GM15510 (cell line): Measurements from ENCODE around the gene GABARAP.

Source experiments
- POLR2A ChIP-seq: IDR thresholded peaks from 3 replicates; pipeline ENCODE4 v1.6.1; 2011; ENCODE audit warnings: borderline replicate concordance; ENCODE audit not compliant: insufficient read length; ENCODE audit errors: extremely low read depth

The GABARAP gene

GRCh38 chr17:7252176-7253043 lies 10.2 kb upstream of the GABARAP start, which contains the start of gene ELP5:
Gene ELP5 (plus strand): TSS chr17:7252215. CDS start chr17:7252551, 336 bp downstream.
- peak; percentile 88 for TF ChIP-seq POLR2A

GRCh38 chr17:7251661-7252175 lies 9.5 kb upstream of the GABARAP start, which contains the start of gene CTDNEP1:
Gene CTDNEP1 (minus strand): TSS chr17:7251734. CDS start chr17:7251296, 438 bp downstream.
- peak; percentile 54 for TF ChIP-seq POLR2A

- no peak for TF ChIP-seq POLR2A
Observed at GRCh38 chr17:7250695-7251627, 8.7 kb upstream of the GABARAP start.

- no peak for TF ChIP-seq POLR2A
Observed at GRCh38 chr17:7249830-7250229, 7.6 kb upstream of the GABARAP start.

GRCh38 chr17:7249214-7249613 lies 7.0 kb upstream of the GABARAP start:
- TF ChIP-seq POLR2A: no peak

GRCh38 chr17:7248796-7249195 lies 6.5 kb upstream of the GABARAP start:
- no peak for TF ChIP-seq POLR2A

GRCh38 chr17:7246779-7247178 lies 4.5 kb upstream of the GABARAP start:
- TF ChIP-seq POLR2A: no peak

GRCh38 chr17:7243453-7243729 lies 1.1 kb upstream of the GABARAP start:
- TF ChIP-seq POLR2A: no peak

- peak; percentile 55 for TF ChIP-seq POLR2A
Observed at GRCh38 chr17:7242717-7243452, 636 bp upstream of the GABARAP start.

GRCh38 chr17:7241090-7241733 lies 1.0 kb downstream of the GABARAP start:
- no peak for TF ChIP-seq POLR2A

- no peak for TF ChIP-seq POLR2A
Observed at GRCh38 chr17:7240375-7240774, 1.9 kb downstream of the GABARAP start.

GRCh38 chr17:7239091-7240027 lies 2.9 kb downstream of the GABARAP start, which contains the start of gene PHF23:
Gene PHF23 (minus strand): TSS chr17:7239457. CDS start chr17:7239279, 178 bp downstream.
- TF ChIP-seq POLR2A: peak; percentile 43
